ENCODE results near the gene GCDH.

GRCh38 chr19:12899891-12900518 lies 9.0 kb downstream of the GCDH start:
- TF ChIP-seq POLR2AphosphoS5 (IDR thresholded peaks at IDR 0.05; ENCODE audit: low read depth, low read length) (no peak), REST (IDR thresholded peaks at IDR 0.05; ENCODE audit: insufficient read depth in 1 of 2, low read depth in 2 of 2, low read length in 2 of 2) (no peak), SIN3A (IDR thresholded peaks at IDR 0.05; ENCODE audit: borderline replicate concordance, insufficient read depth, low read length) (no peak), FOXP2 (optimal IDR thresholded peaks at IDR 0.05; ENCODE audit: borderline replicate concordance, extremely low read depth, extremely low read length, insufficient read depth) (no peak)
